Endometrium (tissue), 2 donors: ENCODE results near the gene RASL11B.
"Not testable (repeated sequence)": the region's sequence is repeated elsewhere in the genome, so short reads cannot be mapped to it uniquely, and the experiment has no call there.

Source experiments
- FAIRE-seq: peaks from 2 replicates; lab custom pipeline; 2012; peaks lifted over from hg19 to GRCh38; lab: Jason Lieb, UNC
- donor health status: control.
- donor health status: control.

RASL11B gene, protein sequence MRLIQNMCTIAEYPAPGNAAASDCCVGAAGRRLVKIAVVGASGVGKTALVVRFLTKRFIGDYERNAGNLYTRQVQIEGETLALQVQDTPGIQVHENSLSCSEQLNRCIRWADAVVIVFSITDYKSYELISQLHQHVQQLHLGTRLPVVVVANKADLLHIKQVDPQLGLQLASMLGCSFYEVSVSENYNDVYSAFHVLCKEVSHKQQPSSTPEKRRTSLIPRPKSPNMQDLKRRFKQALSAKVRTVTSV

DNA sequence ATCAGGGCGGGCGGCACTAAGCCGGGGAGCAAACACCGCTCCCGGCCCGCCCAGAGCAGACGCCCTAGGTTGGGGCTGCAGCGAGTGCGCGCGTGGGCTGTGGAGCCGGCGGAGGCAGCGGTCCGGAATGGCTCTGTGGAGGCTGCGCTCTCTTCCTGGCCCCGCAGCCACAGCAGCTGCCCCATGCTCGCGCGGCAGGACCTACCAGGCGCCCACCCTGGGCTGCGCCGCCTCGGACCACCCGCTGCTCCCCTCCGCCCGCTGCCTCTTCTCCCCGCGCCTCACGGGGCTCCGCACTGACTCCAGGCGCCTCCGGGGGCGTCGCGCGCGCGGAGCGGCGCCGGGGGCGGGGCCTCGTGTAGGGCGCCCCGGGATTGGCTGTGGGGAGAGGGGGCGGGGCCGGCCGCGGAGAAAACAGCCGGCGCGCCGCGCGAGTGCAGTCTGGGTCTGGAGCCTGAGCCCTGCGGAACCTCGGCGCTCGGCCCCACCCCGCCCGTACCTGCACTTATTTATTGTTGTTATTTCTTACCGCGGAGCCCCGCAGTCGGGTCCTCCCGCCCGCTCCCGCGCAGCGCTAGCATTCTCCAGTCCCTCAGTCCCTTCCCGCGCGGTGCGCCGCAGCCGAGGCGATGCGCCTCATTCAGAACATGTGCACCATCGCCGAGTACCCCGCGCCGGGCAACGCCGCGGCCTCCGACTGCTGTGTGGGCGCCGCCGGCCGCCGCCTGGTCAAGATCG, at the start of gene RASL11B:
Gene RASL11B, plus strand, starts transcription at position 439 of the 738 bp plus-strand sequence. Its CDS starts 191 bp downstream, at position 630.
- FAIRE-seq, result no peak

GRCh38 chr4:52813546-52813945, 48.6 kb upstream of the RASL11B start:
- no peak for FAIRE-seq

GRCh38 chr4:52822583-52822971, 39.5 kb upstream of the RASL11B start:
- FAIRE-seq, result no peak

DNA sequence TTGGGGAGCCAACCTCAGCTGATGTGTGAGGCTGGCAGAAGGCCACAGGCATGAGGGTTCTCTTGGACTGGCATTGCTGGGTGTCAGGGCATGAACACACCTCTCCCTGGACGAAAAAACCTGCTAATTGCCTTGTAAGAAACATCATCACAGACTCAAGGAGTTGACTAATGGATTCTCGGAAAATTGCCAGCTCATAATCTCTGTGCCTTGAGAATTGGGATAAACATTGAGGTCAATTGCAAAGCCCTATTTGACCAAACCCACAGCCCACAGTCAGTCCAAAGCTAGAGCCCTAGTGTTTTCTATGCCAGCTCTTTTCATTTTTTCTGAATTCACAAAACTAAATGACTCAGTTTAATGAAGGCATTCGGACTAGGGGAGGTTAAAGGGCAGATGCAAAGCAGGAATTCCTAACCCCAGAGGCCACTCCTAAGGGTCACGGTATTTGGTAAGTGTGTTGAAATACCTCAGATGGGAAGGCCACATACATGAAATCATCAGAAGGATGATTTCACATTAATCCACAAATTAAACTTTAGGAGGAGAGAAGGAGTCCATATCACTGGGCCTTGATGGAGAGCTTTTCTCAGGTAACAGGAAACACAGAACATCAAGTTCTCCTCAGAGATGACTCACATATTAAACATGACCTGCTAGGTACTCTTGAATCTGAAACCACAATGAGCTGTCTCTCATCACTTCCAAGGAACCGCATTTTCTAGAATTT, 39.0 kb upstream of the RASL11B start:
- FAIRE-seq, result no peak

- no peak for FAIRE-seq
These were observed 38.4 kb upstream of the RASL11B start for GRCh38 chr4:52823702-52824092.

DNA sequence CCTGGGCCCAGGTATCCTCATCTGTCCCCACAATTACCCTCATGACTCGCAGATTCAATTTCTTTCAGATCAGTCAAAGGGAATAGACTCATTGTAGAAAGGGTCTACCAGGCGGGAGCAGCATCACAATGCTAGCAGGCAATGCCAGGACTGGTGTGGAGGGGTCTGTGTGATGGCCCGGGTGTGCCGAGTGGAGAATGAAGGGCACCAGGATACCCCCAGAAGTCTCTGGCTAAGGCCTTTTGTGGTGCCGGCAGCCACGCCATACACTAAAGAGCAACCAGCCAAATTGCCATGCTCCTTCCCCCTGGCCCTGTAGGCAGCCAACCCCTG, 37.9 kb upstream of the RASL11B start:
- no peak for FAIRE-seq

DNA sequence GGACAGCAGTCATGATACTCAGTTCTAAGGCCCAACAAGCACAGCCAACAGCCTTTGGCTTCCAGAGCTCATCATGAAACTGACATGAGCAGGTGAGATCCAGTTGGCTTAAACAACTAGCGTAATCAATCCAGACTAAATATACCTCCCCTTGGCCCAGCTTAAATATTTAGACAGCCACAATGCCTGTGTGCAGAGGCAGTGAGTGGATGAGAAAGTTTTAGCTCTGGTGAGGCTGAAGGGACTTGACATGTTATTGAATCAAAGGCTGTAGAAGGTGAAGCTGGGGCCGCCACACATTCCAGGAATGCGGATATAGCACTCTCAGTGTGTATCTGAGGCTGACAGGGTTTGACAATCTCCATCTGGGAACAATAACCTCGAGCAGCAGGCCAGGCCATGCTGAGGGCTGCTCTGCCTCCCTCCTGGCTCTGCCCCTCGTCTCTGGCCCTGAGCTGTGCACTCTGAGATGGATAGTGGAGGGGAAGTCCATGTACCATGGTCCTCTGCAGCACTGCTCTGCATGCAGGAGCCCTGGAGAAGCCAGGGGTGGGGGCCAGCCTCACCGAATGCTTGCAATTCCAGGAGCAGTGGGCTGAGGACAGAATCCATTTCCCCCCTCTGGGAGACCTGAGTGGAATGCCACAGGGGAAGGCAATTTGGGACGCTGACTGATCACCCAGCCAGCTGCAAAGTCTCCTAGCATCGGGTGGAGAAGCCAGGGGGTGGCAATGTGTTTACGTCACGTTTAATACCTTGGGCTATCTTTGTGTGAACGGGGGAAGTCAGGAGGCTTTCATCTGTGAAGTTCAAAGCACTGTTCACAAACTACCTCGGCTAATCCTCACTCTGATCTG, 37.3 kb upstream of the RASL11B start:
- no peak for FAIRE-seq

DNA sequence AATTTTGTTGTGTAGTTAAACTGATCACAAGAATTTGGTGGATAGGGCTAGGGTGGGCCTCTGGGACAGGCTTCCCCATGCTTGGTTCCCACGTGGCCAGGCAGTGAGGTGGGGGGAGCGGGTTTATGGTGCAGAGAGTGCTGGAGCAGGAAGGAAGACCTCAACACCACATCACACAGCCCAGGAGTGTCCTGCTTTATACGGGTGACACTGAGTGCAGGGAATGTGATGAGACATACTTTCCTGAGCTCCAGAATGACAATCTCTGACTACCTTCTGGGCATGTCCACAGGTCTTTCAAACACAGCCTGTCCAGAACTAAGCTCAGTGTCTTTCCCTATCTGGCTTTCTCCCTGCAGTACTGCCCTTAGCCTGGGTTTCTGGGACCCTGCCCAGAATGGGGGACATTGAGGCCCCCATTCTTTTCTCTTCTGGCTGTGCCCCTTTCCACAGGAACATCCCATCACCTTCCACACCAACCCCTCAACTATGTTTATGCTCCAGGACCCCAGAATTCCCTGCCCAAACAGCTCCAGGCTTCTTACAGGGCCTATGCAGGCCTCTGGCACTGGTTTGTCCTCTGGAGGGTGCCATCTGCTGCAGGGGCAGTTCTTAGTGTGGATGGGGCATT, 36.5 kb upstream of the RASL11B start:
- FAIRE-seq, result no peak

DNA sequence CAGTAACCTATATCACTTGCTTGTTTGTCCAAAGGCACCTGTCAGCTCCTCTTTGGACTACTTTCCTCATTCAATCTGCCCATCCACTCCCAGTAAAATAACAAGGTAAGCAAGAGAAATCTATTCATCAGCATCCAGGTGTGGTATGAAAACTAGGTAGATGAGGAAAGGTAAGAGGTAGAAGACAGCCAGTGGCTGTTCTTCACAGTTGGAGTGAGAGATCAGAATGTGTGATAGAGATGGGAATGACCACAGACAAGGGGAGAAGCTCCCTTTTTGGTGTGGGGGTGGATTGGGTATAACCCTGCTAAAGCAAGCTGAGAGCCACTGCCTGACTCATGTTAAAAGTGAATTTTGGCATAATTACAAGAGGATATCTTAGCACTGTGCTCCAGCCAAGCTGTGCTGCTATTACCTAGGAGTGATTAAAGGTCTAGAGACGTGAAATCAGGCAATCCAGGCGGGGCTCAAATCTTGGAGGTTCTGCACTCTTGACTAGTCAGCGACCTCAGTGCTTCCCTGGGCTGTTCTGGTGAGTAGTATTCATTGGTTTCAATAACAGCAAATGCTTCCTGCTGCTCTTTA, 28.1 kb upstream of the RASL11B start:
- no peak for FAIRE-seq

DNA sequence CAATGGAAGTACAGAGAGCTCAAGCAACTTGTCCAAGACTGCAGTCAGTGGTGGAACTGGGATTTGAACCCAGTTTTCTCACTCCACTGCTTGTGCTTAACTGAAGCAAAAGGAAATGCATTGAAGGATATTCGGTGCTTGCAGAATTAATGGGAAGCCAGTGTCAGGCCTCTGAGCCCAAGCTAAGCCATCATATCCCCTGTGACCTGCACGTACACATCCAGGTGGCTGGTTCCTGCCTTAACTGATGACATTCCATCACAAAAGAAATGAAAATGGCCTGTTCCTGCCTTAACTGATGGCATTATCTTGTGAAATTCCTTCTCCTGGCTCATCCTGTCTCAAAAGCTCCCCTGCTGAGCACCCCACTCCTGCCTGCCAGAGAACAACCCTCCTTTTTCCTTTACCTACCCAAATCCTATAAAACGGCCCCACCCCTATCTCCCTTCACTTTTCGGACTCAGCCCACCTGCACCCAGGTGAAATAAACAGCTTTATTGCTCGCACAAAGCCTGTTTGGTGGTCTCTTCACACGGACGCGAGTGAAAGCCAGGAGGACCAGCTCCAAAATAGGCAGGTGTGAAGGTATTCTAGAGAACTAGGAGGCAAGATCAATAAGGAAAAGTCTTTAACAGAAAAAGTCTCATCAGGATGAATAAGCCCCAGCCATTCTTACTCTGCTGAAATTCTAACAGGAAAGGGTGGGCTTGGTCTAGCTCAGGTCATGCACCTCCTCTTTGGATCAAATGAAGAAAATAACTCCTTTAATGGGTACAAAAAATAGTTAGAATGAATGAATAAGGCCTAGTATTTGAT, 27.3 kb upstream of the RASL11B start:
- not testable (repeated sequence) for FAIRE-seq

- FAIRE-seq, result no peak
These were observed 26.0 kb upstream of the RASL11B start for GRCh38 chr4:52836120-52836519.

DNA sequence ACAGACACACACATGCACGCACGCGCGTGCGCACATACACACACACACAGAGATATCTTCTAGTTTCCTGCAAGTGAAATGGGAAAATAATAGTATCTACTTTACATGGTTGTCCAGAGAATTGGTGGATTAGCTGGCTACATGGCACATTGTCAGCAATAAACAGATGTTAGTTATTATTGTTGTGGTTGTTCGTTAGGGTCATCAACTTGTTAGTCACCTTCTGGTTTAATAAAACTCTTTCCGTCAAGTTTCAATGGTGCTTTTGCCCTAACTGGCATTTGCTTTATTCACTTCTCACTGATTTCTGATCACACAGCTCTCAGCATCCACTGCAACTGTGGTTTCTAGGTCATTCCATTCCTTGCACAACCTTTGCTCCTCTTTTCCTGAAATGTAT, 25.4 kb upstream of the RASL11B start:
- no peak for FAIRE-seq

GRCh38 chr4:52837716-52838558, 24.2 kb upstream of the RASL11B start:
- no peak for FAIRE-seq

GRCh38 chr4:52838729-52839586, 23.2 kb upstream of the RASL11B start:
- peak; percentile 81 for FAIRE-seq

GRCh38 chr4:52840531-52841370, 21.4 kb upstream of the RASL11B start:
- no peak for FAIRE-seq

GRCh38 chr4:52841682-52842456, 20.2 kb upstream of the RASL11B start:
- no peak for FAIRE-seq

DNA sequence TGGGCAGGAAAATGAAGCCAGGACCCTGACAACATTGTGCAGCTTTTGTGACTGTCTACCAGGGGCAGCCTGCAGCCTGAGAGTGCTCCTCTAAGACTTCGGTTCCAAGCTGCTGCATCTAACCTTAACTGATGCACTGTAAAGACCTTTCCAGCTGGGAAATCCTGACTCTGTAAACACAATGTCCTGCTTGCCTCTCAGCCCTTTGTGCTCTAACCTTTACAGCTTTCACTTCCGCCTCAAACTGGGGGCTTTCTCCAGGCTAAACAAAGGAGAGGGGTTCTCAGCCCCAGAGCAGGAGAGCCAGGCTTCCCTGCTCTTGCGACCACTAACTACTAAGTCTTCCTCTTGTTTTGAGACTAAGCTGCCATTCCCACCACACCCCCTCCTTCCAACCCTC, 19.3 kb upstream of the RASL11B start:
- FAIRE-seq, result no peak
